GM12878 (cell line): ENCODE measurements around the gene SERPINB6. TPM values are rescaled to one million over a fixed set of nuclear protein-coding genes. Genes with fewer than 3 reads are reported as not detected.

Source experiments
- ATAC-seq: fragments of 200-7000 bp; cut with Tn5 transposase; 3 replicates; pipeline ENCODE4 v1.9.1; 2020; ENCODE audit warnings: mild to moderate bottlenecking, moderate library complexity
- BruUV-seq: library from RNA; stranded (reverse); fragments of 400-500 nt; replicated peaks from 2 replicates; lab custom pipeline; 2021; lab: Mats Ljungman, UMichigan
- CTCF ChIA-PET: fragments of 300-600 bp; sonication (Branson Sonifier 250); formaldehyde crosslinking; extraction: SDS; loops from one replicate; lab custom pipeline; 2021; ENCODE audit warnings: inconsistent platforms; lab: Yijun Ruan, JAX
- POLR2A ChIA-PET: fragments of 350-600 bp; formaldehyde crosslinking; extraction: SDS; loops from one replicate; lab custom pipeline; 2021; ENCODE audit warnings: inconsistent platforms; lab: Charles Lee
- RAD21 ChIA-PET: fragments of 300-600 bp; sonication (Branson Sonifier 250); formaldehyde crosslinking; loops from one replicate; lab custom pipeline; 2023; ENCODE audit warnings: antibody characterized with exemption; ENCODE audit not compliant: unreplicated experiment; lab: Charles Lee
- SMC1A ChIA-PET: fragments of 300-600 bp; sonication (Branson Sonifier 250); formaldehyde crosslinking; loops from one replicate; lab custom pipeline; 2023; ENCODE audit not compliant: unreplicated experiment, uncharacterized antibody; lab: Charles Lee
- DNase-seq: peaks from one replicate; pipeline ENCODE4 v3.0.0-alpha.2; 2011; ENCODE audit warnings: low read depth, low spot score
- FAIRE-seq: peaks from 3 replicates; lab custom pipeline; 2011; peaks lifted over from hg19 to GRCh38; lab: Jason Lieb, UNC
- H2AFZ ChIP-seq: 2 replicates; pipeline ENCODE4 v1.6.0; 2011; ENCODE audit warnings: low read depth, low read length, control low read depth; ENCODE audit not compliant: control insufficient read depth
- H3K27ac ChIP-seq: 2 replicates; pipeline ENCODE4 v1.5.1; 2011; ENCODE audit warnings: control low read depth; ENCODE audit not compliant: control insufficient read depth, insufficient read depth
- H3K27me3 ChIP-seq, 2 experiments: replicated peaks in 1 of 2; 2 replicates each; pipeline versions ENCODE4 v1.6.0 to v1.6.1; 2011; ENCODE audit warnings: low read length in 1 of 2; ENCODE audit not compliant: control insufficient read depth in 2 of 2, insufficient read depth in 2 of 2
- H3K36me3 ChIP-seq, 2 experiments: 2 replicates each; pipeline ENCODE4 v1.5.1; 2011; ENCODE audit warnings: low read length in 1 of 2; ENCODE audit not compliant: control insufficient read depth in 2 of 2, insufficient read depth in 2 of 2
- H3K4me1 ChIP-seq: 2 replicates; pipeline ENCODE4 v1.6.1; 2011; ENCODE audit warnings: mild to moderate bottlenecking, low read length, moderate library complexity, mixed read lengths; ENCODE audit not compliant: control insufficient read depth, insufficient read depth
- H3K4me2 ChIP-seq: 2 replicates; pipeline ENCODE4 v1.6.0; 2011; ENCODE audit warnings: control low read depth; ENCODE audit not compliant: control insufficient read depth, insufficient read depth
- H3K4me3 ChIP-seq: fragments of 200-600 bp; sonication (generic); 2 replicates; pipeline ENCODE4 v1.5.1; 2016
- H3K79me2 ChIP-seq: 2 replicates; pipeline ENCODE4 v1.6.0; 2011; ENCODE audit warnings: low read length; ENCODE audit not compliant: control insufficient read depth, insufficient read depth
- H3K9ac ChIP-seq: 2 replicates; pipeline ENCODE4 v1.8.0; 2011; ENCODE audit warnings: low read length, control low read depth, mixed read lengths; ENCODE audit not compliant: control insufficient read depth, insufficient read depth
- H3K9me3 ChIP-seq: replicated peaks from 3 replicates; pipeline ENCODE4 v1.5.1; 2011; ENCODE audit warnings: mild to moderate bottlenecking, low read length; ENCODE audit not compliant: control insufficient read depth, insufficient read depth
- H4K20me1 ChIP-seq: 2 replicates; pipeline ENCODE4 v1.6.0; 2011; ENCODE audit not compliant: control insufficient read depth, insufficient read depth
- ATF7 ChIP-seq: fragments of 450-650 bp; IDR thresholded peaks from 2 replicates; pipeline ENCODE4 v1.6.1; 2016; ENCODE audit warnings: low read depth, mild to moderate bottlenecking
- CBX3 ChIP-seq: fragments of 200-600 bp; sonication (generic); IDR thresholded peaks from 2 replicates; pipeline ENCODE4 v1.6.1; 2016; ENCODE audit warnings: low read depth, borderline replicate concordance
- CREB1 ChIP-seq: IDR thresholded peaks from 2 replicates; pipeline ENCODE4 v1.6.1; 2012; ENCODE audit warnings: low read depth, mild to moderate bottlenecking, inconsistent platforms
- ETV6 ChIP-seq, 2 experiments: fragments of 450-650 bp in 1 of 2; IDR thresholded peaks in 1 of 2; conservative IDR thresholded peaks in 1 of 2; 2 replicates each; pipeline ENCODE4 v1.6.1; 2014; ENCODE audit warnings: antibody characterized with exemption in 1 of 2, borderline replicate concordance in 1 of 2, low read depth in 1 of 2, mild to moderate bottlenecking in 1 of 2, moderate library complexity in 1 of 2
- HCFC1 ChIP-seq: fragments of 150-350 bp; IDR thresholded peaks from 2 replicates; pipeline ENCODE4 v1.6.1; 2014; ENCODE audit warnings: low read length
- HDAC2 ChIP-seq: fragments of 200-600 bp; sonication (generic); IDR thresholded peaks from 2 replicates; pipeline ENCODE4 v1.6.1; 2017
- MEF2B ChIP-seq: fragments of 450-650 bp; IDR thresholded peaks from 2 replicates; pipeline ENCODE4 v1.6.1; 2018; ENCODE audit warnings: mild to moderate bottlenecking, moderate library complexity; ENCODE audit not compliant: partially characterized antibody, poor library complexity, severe bottlenecking
- NBN ChIP-seq: fragments of 450-650 bp; IDR thresholded peaks from 2 replicates; pipeline ENCODE4 v1.6.1; 2016
- NFYA ChIP-seq: IDR thresholded peaks from 2 replicates; pipeline ENCODE4 v1.6.1; 2011; ENCODE audit warnings: low read depth, mild to moderate bottlenecking, low read length, improper control_type of control experiment, borderline replicate concordance
- PAX5 ChIP-seq: IDR thresholded peaks from 2 replicates; pipeline ENCODE4 v1.6.1; 2011; ENCODE audit warnings: low read depth, low read length, borderline replicate concordance
- POU2F2 ChIP-seq: IDR thresholded peaks from 3 replicates; pipeline ENCODE4 v1.6.1; 2011; ENCODE audit warnings: low read depth, mild to moderate bottlenecking, low read length, borderline replicate concordance
- RB1 ChIP-seq: fragments of 450-650 bp; formaldehyde crosslinking; IDR thresholded peaks from 2 replicates; pipeline ENCODE4 v1.6.1; 2017; ENCODE audit warnings: mild to moderate bottlenecking, borderline replicate concordance
- SMAD1 ChIP-seq: fragments of 450-650 bp; IDR thresholded peaks from 2 replicates; pipeline ENCODE4 v1.6.1; 2018; ENCODE audit warnings: mild to moderate bottlenecking, low read depth; ENCODE audit not compliant: partially characterized antibody
- SMC3 ChIP-seq: IDR thresholded peaks from 2 replicates; pipeline ENCODE4 v1.6.1; 2011; ENCODE audit warnings: low read length, improper control_type of control experiment, borderline replicate concordance
- SRF ChIP-seq, 2 experiments: IDR thresholded peaks; 2 replicates each; pipeline ENCODE4 v1.6.1; 2011; ENCODE audit warnings: low read depth in 2 of 2, low read length in 2 of 2, mild to moderate bottlenecking in 1 of 2, moderate library complexity in 1 of 2
- ZNF384 ChIP-seq: IDR thresholded peaks from 2 replicates; pipeline ENCODE4 v1.6.1; 2012; ENCODE audit warnings: low read depth, mild to moderate bottlenecking, low read length, improper control_type of control experiment, borderline replicate concordance
- WGBS: methylation state at CpG from one replicate; pipeline ENCODE4 v1.1.6; 2016; ENCODE audit warnings: low lambda C conversion rate; ENCODE audit not compliant: insufficient replicate concordance, insufficient coverage; ENCODE audit errors: missing lambda C conversion rate; 5-methylcytosine and 5-hydroxymethylcytosine counted together
- in situ Hi-C: fragments of 300-500 bp; cut with MboI; formaldehyde crosslinking; loops from 9 replicates; pipeline ENCODE4 v1.14.3; 2018; ENCODE audit warnings: mixed read lengths
- intact Hi-C: fragments of 100-400 bp; cut with micrococcal nuclease; formaldehyde crosslinking; loops from one replicate; pipeline ENCODE4 v1.14.2; 2022; ENCODE audit not compliant: unreplicated experiment
- polyA plus RNA-seq, 11 experiments: library from polyadenylated mRNA; depleted of rRNA in 4 of 11; unstranded in 6 of 11; stranded (reverse) in 5 of 11; fragments of >200 nt; fragmentation: Nextera tagmentation in 4 of 11; fragmentation: Illumina TruSeq in 1 of 11; extraction: Ambion mirVana in 4 of 11; extraction: Trizol in 1 of 11; gene quantifications; 1 replicate in 1 of 11; 2 replicates in 10 of 11; pipeline versions ENCODE4 v1.2.1 to v1.2.3, GENCODE V29; 2011 to 2016; ENCODE audit warnings: inconsistent platforms in 2 of 11, missing spikeins in 2 of 11, low read depth in 1 of 11
- total RNA-seq, 4 experiments: library from RNA; depleted of rRNA in 3 of 4; stranded (reverse); fragments of >200 nt in 3 of 4; fragmentation: Illumina TruSeq in 1 of 4; extraction: Trizol in 1 of 4; gene quantifications; 2 replicates each; pipeline versions ENCODE4 v1.2.1 to v1.2.3, GENCODE V29; 2013 to 2021
- TF ChIP-seq, protein P1 (sequence below): IDR thresholded peaks from 2 replicates; pipeline ENCODE4 v1.6.1; 2011; ENCODE audit warnings: low read depth, mild to moderate bottlenecking, low read length, moderate library complexity, borderline replicate concordance; ENCODE audit errors: extremely low read depth
- TF ChIP-seq, protein P2 (sequence below): fragments of 450-650 bp; IDR thresholded peaks from 2 replicates; pipeline ENCODE4 v1.6.1; 2017; ENCODE audit warnings: mild to moderate bottlenecking, moderate library complexity
- TF ChIP-seq, protein P3 (sequence below): IDR thresholded peaks from 2 replicates; pipeline ENCODE4 v1.6.1; 2012; ENCODE audit warnings: low read depth, low read length, improper control_type of control experiment

The SERPINB6 gene
- total and polyA plus RNA-seq, 10 of the 15 experiments (the other 5 are each of a cell fraction or from before 2014, with no cell fraction given), result 0.37 to 2.2 (median 0.68) TPM; not detected in 1

DNA sequence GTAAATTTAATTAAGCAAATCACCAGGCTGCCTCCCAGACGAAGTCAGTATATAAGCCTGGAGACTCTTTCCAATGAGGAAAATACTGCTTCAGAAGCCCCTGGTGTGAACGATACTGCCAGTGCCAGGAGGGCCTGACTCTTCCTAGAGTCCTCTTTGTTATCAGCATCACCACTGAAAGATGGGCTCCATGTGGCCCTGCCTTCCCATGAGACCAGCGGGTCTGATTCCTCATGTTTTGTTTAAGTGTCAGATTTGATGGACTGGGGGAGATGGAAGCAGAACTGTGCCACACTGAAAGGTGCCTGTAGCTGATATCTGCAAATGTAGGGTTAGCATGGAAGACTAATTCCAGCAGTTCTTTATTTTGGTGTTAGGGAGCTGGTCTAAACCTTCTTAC lies 36.2 kb upstream of the SERPINB6 start:
- no peaks in the 10 kb centered on the region for H3K79me2 ChIP-seq
- POLR2A ChIA-PET, result interaction anchor here (0.7 kb wide), 1 partner anchor 70 kb away, joined by 5 read pairs; no protein-coding TSS in a partner anchor
- FAIRE-seq, result no peak

More for the DNA sequence above, 36.2 kb upstream of the SERPINB6 start:
- Histone ChIP-seq H3K4me1 (no peaks in the 10 kb centered on the region), H4K20me1 (no peaks in the 10 kb centered on the region), H3K36me3 (no peaks in the 10 kb centered on the region), H3K4me3 (no peak overlapping the region), H3K27me3 (no peaks in the 10 kb centered on the region; a peak in 1 of 4 replicates), H3K4me2 (no peak overlapping the region), H3K9ac (no peak overlapping the region), H3K9me3 (peaks cover 12% of the 10 kb centered on the region; the same call in 2 of the 3 replicates), H2AFZ (no peak overlapping the region), H3K27ac (no peak overlapping the region)
- in situ Hi-C loops, result no loop called here
- ChIA-PET RAD21 (no interaction called here), CTCF (no interaction called here), SMC1A (interaction anchor here (1.5 kb wide), 1 partner anchor 19 kb away, joined by 4 read pairs; no protein-coding TSS in a partner anchor)
- ATAC-seq, result no peak
- WGBS, result 65% methylated on average over 3 of the region's 3 CpGs
- DNase-seq, result no peak
- intact Hi-C loops, result no loop called here
- no peak for TF ChIP-seq SMAD1
- no peak for TF ChIP-seq POU2F2
- TF ChIP-seq SMC3, result no peak
- TF ChIP-seq MEF2B, result no peak
- TF ChIP-seq NFYA, result no peak
- TF ChIP-seq, protein P1, sequence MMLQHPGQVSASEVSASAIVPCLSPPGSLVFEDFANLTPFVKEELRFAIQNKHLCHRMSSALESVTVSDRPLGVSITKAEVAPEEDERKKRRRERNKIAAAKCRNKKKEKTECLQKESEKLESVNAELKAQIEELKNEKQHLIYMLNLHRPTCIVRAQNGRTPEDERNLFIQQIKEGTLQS, result no peak
- no peak for TF ChIP-seq HCFC1
- no peak for TF ChIP-seq CBX3
- TF ChIP-seq RB1, result no peak
- no peak for TF ChIP-seq NBN
- no peak for TF ChIP-seq ATF7
- TF ChIP-seq, protein P2, sequence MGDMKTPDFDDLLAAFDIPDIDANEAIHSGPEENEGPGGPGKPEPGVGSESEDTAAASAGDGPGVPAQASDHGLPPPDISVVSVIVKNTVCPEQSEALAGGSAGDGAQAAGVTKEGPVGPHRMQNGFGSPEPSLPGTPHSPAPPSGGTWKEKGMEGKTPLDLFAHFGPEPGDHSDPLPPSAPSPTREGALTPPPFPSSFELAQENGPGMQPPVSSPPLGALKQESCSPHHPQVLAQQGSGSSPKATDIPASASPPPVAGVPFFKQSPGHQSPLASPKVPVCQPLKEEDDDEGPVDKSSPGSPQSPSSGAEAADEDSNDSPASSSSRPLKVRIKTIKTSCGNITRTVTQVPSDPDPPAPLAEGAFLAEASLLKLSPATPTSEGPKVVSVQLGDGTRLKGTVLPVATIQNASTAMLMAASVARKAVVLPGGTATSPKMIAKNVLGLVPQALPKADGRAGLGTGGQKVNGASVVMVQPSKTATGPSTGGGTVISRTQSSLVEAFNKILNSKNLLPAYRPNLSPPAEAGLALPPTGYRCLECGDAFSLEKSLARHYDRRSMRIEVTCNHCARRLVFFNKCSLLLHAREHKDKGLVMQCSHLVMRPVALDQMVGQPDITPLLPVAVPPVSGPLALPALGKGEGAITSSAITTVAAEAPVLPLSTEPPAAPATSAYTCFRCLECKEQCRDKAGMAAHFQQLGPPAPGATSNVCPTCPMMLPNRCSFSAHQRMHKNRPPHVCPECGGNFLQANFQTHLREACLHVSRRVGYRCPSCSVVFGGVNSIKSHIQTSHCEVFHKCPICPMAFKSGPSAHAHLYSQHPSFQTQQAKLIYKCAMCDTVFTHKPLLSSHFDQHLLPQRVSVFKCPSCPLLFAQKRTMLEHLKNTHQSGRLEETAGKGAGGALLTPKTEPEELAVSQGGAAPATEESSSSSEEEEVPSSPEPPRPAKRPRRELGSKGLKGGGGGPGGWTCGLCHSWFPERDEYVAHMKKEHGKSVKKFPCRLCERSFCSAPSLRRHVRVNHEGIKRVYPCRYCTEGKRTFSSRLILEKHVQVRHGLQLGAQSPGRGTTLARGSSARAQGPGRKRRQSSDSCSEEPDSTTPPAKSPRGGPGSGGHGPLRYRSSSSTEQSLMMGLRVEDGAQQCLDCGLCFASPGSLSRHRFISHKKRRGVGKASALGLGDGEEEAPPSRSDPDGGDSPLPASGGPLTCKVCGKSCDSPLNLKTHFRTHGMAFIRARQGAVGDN, result no peak
- TF ChIP-seq ETV6 (conservative IDR thresholded peaks at IDR 0.05 in 1 of 2, IDR thresholded peaks at IDR 0.05 in 1 of 2; ENCODE audit: borderline replicate concordance in 1 of 2, low read depth in 1 of 2), result no peak
- no peak for TF ChIP-seq SRF (IDR thresholded peaks at IDR 0.05; ENCODE audit: low read depth in 2 of 2, low read length in 2 of 2)
- no peak for TF ChIP-seq CREB1
- no peak for TF ChIP-seq ZNF384
- TF ChIP-seq, protein P3, sequence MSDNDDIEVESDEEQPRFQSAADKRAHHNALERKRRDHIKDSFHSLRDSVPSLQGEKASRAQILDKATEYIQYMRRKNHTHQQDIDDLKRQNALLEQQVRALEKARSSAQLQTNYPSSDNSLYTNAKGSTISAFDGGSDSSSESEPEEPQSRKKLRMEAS, result no peak
- no peak for TF ChIP-seq HDAC2
- TF ChIP-seq PAX5, result no peak
- BruUV-seq, result no TSS peak
